HAP-1 (cell line): ENCODE measurements around the gene CNOT11.
"Not testable (repeated sequence)": the region's sequence is repeated elsewhere in the genome, so short reads cannot be mapped to it uniquely, and the experiment has no call there.

Experiments
- DNase-seq, 2 experiments: peaks; one replicate each; pipeline ENCODE4 v3.0.0-alpha.2; 2016 to 2020; ENCODE audit warnings: low spot score in 2 of 2
- H3K27me3 ChIP-seq: fragments of 250-450 bp; sonication (Bioruptor Pico); 2 replicates; pipeline ENCODE4 v1.5.1; 2020; ENCODE audit warnings: low read depth, mild to moderate bottlenecking, moderate library complexity
- H3K36me3 ChIP-seq: fragments of 250-450 bp; sonication (Bioruptor Pico); replicated peaks from 2 replicates; pipeline ENCODE4 v1.5.1; 2020; ENCODE audit warnings: mild to moderate bottlenecking
- H3K4me1 ChIP-seq: fragments of 250-450 bp; sonication (Bioruptor Pico); 2 replicates; pipeline ENCODE4 v1.5.1; 2020; ENCODE audit warnings: mild to moderate bottlenecking
- H3K4me3 ChIP-seq: fragments of 250-450 bp; sonication (Bioruptor Pico); 2 replicates; pipeline ENCODE4 v1.5.1; 2020; ENCODE audit warnings: mild to moderate bottlenecking, moderate library complexity
- H3K9me3 ChIP-seq: fragments of 250-450 bp; sonication (Bioruptor Pico); 2 replicates; pipeline ENCODE4 v1.5.1; 2020; ENCODE audit warnings: mild to moderate bottlenecking, moderate library complexity
- in situ Hi-C: fragments of 300-500 bp; cut with MboI; formaldehyde crosslinking; loops from 3 replicates; pipeline ENCODE4 v1.14.3; 2020; ENCODE audit warnings: low sequenced_read_pairs, inconsistent platforms, mixed read lengths

CNOT11 gene

GRCh38 chr2:101300836-101301235 lies 48.1 kb downstream of the CNOT11 start:
- Histone ChIP-seq H3K36me3 (peaks cover 13% of the 10 kb centered on the region), H3K4me1 (peaks cover 3% of the 10 kb centered on the region; the same call in 1 of the 2 replicates), H3K9me3 (no peaks in the 10 kb centered on the region), H3K4me3 (no peak overlapping the region), H3K27me3 (no peaks in the 10 kb centered on the region)
- in situ Hi-C loops = no loop called here
- DNase-seq = no peak

GRCh38 chr2:101302016-101302415 lies 49.3 kb downstream of the CNOT11 start:
- H3K4me1 ChIP-seq = peaks cover 6% of the 10 kb centered on the region; the same call in 1 of the 2 replicates
- no peaks in the 10 kb centered on the region for H3K27me3 ChIP-seq
- H3K36me3 ChIP-seq = peaks cover 12% of the 10 kb centered on the region
- H3K4me3 ChIP-seq = no peak overlapping the region
- in situ Hi-C loops = no loop called here
- no peak for DNase-seq
- no peaks in the 10 kb centered on the region for H3K9me3 ChIP-seq

- Histone ChIP-seq H3K4me1 (peaks cover 6% of the 10 kb centered on the region), H3K9me3 (no peaks in the 10 kb centered on the region), H3K4me3 (no peak overlapping the region), H3K36me3 (peaks cover 12% of the 10 kb centered on the region), H3K27me3 (no peaks in the 10 kb centered on the region)
- in situ Hi-C loops = no loop called here
- no peak for DNase-seq
These were observed 51.0 kb downstream of the CNOT11 start for GRCh38 chr2:101303688-101304087.

GRCh38 chr2:101305035-101305434 lies 52.3 kb downstream of the CNOT11 start:
- no peaks in the 10 kb centered on the region for H3K9me3 ChIP-seq
- peaks cover 13% of the 10 kb centered on the region for H3K4me1 ChIP-seq
- in situ Hi-C loops = no loop called here
- H3K27me3 ChIP-seq = no peaks in the 10 kb centered on the region
- no peak overlapping the region; the same call in 1 of the 2 replicates for H3K4me3 ChIP-seq
- peaks cover 12% of the 10 kb centered on the region for H3K36me3 ChIP-seq
- DNase-seq = no peak

GRCh38 chr2:101305492-101306078 lies 52.9 kb downstream of the CNOT11 start:
- Histone ChIP-seq H3K4me3 (peak overlapping the region; percentile 67), H3K36me3 (peaks cover 12% of the 10 kb centered on the region), H3K27me3 (no peaks in the 10 kb centered on the region), H3K4me1 (peaks cover 13% of the 10 kb centered on the region), H3K9me3 (no peaks in the 10 kb centered on the region)
- in situ Hi-C loops = no loop called here
- peak in 1 of 2 experiments; percentile 23 for DNase-seq

- Histone ChIP-seq H3K4me3 (peak overlapping the region; percentile 67), H3K27me3 (no peaks in the 10 kb centered on the region), H3K9me3 (no peaks in the 10 kb centered on the region), H3K36me3 (peaks cover 12% of the 10 kb centered on the region), H3K4me1 (peaks cover 13% of the 10 kb centered on the region)
- peak in 1 of 2 experiments; percentile 11 for DNase-seq
- in situ Hi-C loops = no loop called here
These were observed 53.7 kb downstream of the CNOT11 start for GRCh38 chr2:101306410-101306809.

GRCh38 chr2:101307503-101307902 lies 54.8 kb downstream of the CNOT11 start:
- no peaks in the 10 kb centered on the region for H3K9me3 ChIP-seq
- peaks cover 6% of the 10 kb centered on the region; the same call in 1 of the 2 replicates for H3K36me3 ChIP-seq
- peak overlapping the region; percentile 67 for H3K4me3 ChIP-seq
- H3K4me1 ChIP-seq = peaks cover 13% of the 10 kb centered on the region
- no peak for DNase-seq
- in situ Hi-C loops = no loop called here
- H3K27me3 ChIP-seq = no peaks in the 10 kb centered on the region

- H3K4me1 ChIP-seq = peaks cover 13% of the 10 kb centered on the region
These were observed 55.3 kb downstream of the CNOT11 start for GRCh38 chr2:101307950-101308431.

GRCh38 chr2:101308432-101309210 lies 55.9 kb downstream of the CNOT11 start, which contains the start of gene RNF149:
Gene RNF149 (minus strand): TSS chr2:101308701. CDS start chr2:101308588, 113 bp downstream.
- H3K4me1 ChIP-seq = peaks cover 13% of the 10 kb centered on the region

More at GRCh38 chr2:101307950-101308431, 55.3 kb downstream of the CNOT11 start:
- no peaks in the 10 kb centered on the region for H3K9me3 ChIP-seq
- no peaks in the 10 kb centered on the region for H3K27me3 ChIP-seq
- H3K36me3 ChIP-seq = peaks cover 6% of the 10 kb centered on the region; the same call in 1 of the 2 replicates
- peak in 1 of 2 experiments; percentile 42 for DNase-seq
- H3K4me3 ChIP-seq = peak overlapping the region; percentile 67
- in situ Hi-C loops = no loop called here

GRCh38 chr2:101310090-101310833 lies 57.6 kb downstream of the CNOT11 start:
- in situ Hi-C loops = no loop called here
- Histone ChIP-seq H3K27me3 (no peaks in the 10 kb centered on the region), H3K4me3 (no peak overlapping the region), H3K36me3 (0 out of 2 replicates have a peak, but pooled peaks cover 4% of the 10 kb centered on the region), H3K9me3 (no peaks in the 10 kb centered on the region), H3K4me1 (peaks cover 12% of the 10 kb centered on the region)
- DNase-seq = no peak

More at GRCh38 chr2:101308432-101309210, 55.9 kb downstream of the CNOT11 start, which contains the start of gene RNF149:
- in situ Hi-C loops = no loop called here
- peak; percentile 82 to 93 for DNase-seq
- H3K9me3 ChIP-seq = no peaks in the 10 kb centered on the region
- H3K36me3 ChIP-seq = peaks cover 6% of the 10 kb centered on the region; the same call in 1 of the 2 replicates
- H3K4me3 ChIP-seq = peak within 1 kb of the TSS; percentile 67
- no peaks in the 10 kb centered on the region for H3K27me3 ChIP-seq

GRCh38 chr2:101310834-101311695 lies 58.4 kb downstream of the CNOT11 start:
- in situ Hi-C loops = no loop called here
- Histone ChIP-seq H3K4me1 (peaks cover 8% of the 10 kb centered on the region), H3K36me3 (0 out of 2 replicates have a peak, but pooled peaks cover 3% of the 10 kb centered on the region), H3K27me3 (no peaks in the 10 kb centered on the region), H3K9me3 (no peaks in the 10 kb centered on the region), H3K4me3 (no peak overlapping the region)
- no peak for DNase-seq

GRCh38 chr2:101311696-101312017 lies 59.0 kb downstream of the CNOT11 start:
- DNase-seq = no peak

GRCh38 chr2:101316568-101316967 lies 63.9 kb downstream of the CNOT11 start:
- DNase-seq, H3K27me3 ChIP-seq, H3K9me3 ChIP-seq, H3K4me1 ChIP-seq, in situ Hi-C loops, H3K36me3 ChIP-seq, H3K4me3 ChIP-seq: not testable (repeated sequence)

More at GRCh38 chr2:101311696-101312017, 59.0 kb downstream of the CNOT11 start:
- Histone ChIP-seq H3K27me3 (no peaks in the 10 kb centered on the region), H3K4me1 (peaks cover 8% of the 10 kb centered on the region), H3K9me3 (no peaks in the 10 kb centered on the region), H3K36me3 (0 out of 2 replicates have a peak, but pooled peaks cover 2% of the 10 kb centered on the region), H3K4me3 (no peak overlapping the region)
- in situ Hi-C loops = no loop called here
